22Rv1 (cell line): ENCODE results near the gene KRT8.

Experiments
- CTCF ChIP-seq: fragments of 450-650 bp; IDR thresholded peaks from 2 replicates; pipeline ENCODE4 v1.5.1; 2017; ENCODE audit warnings: mild to moderate bottlenecking
- ZFX ChIP-seq: fragments of 450-650 bp; IDR thresholded peaks from 2 replicates; pipeline ENCODE4 v1.6.1; 2017; ENCODE audit warnings: antibody characterized with exemption, borderline replicate concordance

GRCh38 chr12:52924764-52925716, 20.2 kb upstream of the KRT8 start:
- no peak for TF ChIP-seq CTCF
- TF ChIP-seq ZFX: no peak
